Head of caudate nucleus (tissue), 42 donors: Measurements from ENCODE around the gene ST3GAL5.

Experiments
- DNase-seq, 42 donors: peaks; one replicate each; pipeline versions ENCODE4 v3.0.0 to v3.0.0-alpha.2; 2020 to 2021; ENCODE audit warnings: mixed read lengths in 7 of 42
- intact Hi-C: fragments of 100-400 bp; cut with DNase I; formaldehyde crosslinking; loops from one replicate; pipeline ENCODE4 v1.15.0; 2022

Gene ST3GAL5

DNA sequence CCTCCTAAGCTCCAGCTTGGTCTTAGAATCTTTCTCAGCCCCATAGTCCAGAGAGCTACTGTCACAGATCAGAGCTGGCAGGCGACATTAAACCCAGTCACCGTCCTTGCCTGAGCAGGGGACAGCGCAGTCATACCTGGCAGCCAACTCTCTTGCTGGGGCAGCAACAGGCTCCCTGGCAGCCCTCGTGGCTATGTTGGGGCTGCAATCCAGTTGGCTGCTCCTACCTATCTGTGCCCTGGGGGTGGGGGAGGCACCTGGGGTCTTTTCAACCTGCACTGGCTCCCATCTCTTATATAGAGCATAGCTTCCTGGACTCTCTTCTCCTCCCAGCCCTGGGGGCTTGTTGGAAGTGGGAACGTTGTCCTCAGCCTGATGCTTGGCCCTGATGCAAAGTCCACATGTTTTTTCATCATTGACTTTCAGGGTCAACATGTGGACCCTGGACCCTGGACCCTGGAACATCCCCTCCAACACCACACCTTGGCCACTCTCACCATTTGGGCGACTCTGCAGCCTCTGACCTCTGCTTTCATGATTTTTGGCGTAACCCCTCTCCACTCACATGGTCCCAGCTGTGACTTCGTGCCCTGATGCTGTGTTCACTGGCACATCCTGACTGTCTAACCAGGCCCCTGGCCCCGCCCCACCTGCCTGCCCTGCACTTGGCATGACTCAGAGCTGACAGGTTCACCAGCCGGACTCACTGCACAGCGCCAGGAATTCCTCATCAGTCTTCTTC lies 89.4 kb downstream of the ST3GAL5 start:
- intact Hi-C loops = loop anchor here (5.0 kb wide), 1 partner anchor 57 kb away; no protein-coding TSS in a partner anchor
- DNase-seq = peak in 6 of 42 donors; percentile 13 to 42 (median 28)

DNA sequence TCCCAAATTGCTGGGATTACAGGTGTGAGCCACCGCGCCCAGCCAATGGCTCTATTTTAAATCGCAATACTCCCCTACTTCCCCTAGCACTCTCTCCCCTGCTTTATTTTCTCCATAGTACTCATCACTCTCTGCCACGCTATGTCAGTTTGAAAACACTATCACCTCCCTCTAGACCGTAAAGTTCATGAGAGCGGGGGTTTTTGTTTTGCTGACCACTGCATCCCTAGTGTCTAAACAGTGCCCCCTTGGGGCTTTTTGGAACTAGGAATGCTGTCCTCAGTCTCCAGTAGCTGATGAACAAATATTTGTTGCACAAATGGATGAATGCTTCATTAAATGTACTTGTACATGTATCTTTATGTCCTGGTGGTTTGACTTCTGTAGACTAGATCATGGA lies 90.9 kb downstream of the ST3GAL5 start:
- DNase-seq = peak in 29 of 42 donors; percentile 26 to 87 (median 64)
- intact Hi-C loops = loop anchor here (5.0 kb wide), 1 partner anchor 56 kb away; no protein-coding TSS in a partner anchor

DNA sequence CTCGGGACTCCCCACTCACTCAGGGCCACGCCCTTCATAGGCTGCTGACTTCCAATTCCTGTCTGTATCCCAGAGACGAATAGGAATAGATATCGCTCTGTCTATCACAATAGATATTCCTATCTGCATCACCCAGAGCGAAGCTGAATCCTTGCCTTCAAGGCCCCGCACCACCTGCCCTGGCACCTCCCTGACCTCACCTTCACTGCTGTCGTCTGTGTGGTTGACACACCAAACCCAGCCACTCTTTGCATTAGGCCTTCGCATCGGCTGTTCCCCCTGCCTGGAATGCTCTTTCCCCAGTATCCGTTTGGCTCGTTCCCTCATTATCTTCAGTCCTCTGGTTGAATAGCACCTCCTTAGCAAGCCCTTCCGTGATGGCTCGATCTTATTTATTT lies 91.5 kb downstream of the ST3GAL5 start:
- peak in 2 of 42 donors; percentile 8 to 18 for DNase-seq
- intact Hi-C loops = loop anchor here (5.0 kb wide), 1 partner anchor 55 kb away; no protein-coding TSS in a partner anchor

DNA sequence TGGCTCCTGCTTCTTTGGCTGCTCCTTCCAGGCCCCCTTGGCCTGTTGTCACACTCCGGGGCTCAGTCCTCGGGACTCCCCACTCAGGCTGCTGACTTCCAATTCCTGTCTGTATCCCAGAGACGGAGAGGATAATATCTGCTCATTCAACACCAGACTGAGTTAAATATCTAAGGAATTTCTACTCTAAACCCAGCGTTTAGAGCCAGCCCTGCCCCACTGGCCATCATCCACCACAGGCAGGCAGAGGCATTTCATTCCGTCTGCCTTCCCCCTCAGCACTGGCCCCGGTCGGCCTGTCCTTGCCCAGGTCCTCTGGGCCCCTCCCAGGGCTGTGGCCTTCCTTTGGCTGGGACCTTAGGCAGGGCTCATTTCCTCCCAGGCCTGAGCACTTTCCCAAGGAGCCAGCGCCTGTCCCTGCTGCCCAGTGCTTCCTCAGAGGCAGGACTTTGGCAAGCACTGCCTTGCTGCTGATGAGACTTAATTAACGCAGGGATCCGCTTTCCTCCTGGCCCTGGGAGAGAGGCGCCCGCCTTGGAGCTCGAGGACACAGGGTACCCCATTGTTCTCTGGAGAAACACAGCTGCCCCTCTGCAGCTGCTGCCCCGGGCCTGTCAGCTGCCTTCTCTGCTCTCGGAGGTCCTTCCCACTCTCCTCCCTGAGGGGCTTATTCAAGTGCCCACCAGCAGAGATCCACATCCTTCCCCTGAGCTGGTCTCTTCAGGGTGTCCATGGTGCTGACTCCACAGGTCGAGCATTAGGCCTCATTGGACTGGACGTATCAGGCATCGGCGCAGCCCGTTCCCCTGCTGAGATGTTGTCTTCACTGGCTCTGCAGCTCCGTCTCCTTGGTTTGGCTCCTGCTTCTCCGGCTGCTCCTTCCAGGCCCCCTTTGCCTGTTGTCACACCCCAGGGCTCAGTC lies 92.2 kb downstream of the ST3GAL5 start:
- DNase-seq = peak; percentile 60 to 91 (median 82)
- intact Hi-C loops = loop anchor here (5.0 kb wide), 1 partner anchor 54 kb away; no protein-coding TSS in a partner anchor

DNA sequence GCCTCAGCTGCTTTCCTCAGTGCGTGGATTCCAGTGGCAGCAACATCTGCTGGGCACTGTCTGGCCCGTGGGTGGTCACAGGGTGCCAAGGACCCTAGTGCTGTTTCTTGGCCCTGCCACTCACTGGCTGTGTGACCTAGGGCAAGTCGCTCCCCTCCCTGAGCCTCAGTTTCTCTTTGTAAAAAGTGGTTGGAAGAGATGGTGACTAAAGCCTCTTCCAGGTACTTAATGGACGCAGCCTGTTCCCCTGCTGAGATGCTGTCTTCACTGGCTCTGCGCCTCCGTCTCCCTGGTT lies 92.8 kb downstream of the ST3GAL5 start:
- intact Hi-C loops = loop anchor here (5.0 kb wide), 1 partner anchor 54 kb away; no protein-coding TSS in a partner anchor

DNA sequence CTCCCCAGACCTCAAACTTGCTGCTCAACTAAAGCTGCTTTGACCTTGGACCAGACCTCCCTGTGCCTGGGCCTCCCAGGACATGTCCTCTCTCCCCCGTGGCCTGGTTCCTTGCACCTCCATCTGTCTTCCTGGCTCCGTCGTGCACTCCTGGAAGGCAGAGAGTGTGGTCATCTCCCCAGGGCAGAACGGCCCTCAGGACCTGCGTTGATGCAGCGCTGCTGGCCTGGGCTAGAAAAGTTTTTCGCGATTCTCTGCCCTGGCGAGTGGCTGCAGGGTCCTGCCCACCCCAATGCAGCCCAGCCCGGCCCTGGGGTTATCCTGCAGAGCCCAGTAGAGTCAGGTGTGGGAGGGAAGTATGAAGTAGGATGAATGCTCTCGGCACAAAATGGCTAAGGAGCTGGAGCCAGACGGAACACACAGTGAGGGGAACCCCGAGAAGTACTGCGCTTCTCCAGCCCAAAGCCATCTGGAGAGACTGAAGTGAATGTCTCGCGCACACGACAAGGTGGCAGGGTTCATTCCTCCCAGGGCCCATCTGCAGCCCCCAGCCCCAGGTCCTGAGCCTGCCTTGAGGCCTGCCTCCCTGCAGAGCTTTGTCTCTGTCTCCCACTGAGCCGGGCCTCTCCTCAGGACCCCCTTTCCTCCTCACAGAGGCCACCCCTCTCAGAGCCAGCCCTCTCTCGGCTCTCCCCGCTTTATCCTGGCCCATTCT lies 93.3 kb downstream of the ST3GAL5 start:
- intact Hi-C loops = loop anchor here (5.0 kb wide), 1 partner anchor 53 kb away; no protein-coding TSS in a partner anchor
- DNase-seq = peak in 4 of 42 donors; percentile 7 to 37 (median 20)

More for the DNA sequence above, 92.8 kb downstream of the ST3GAL5 start:
- peak in 2 of 42 donors; percentile 8 to 27 for DNase-seq

DNA sequence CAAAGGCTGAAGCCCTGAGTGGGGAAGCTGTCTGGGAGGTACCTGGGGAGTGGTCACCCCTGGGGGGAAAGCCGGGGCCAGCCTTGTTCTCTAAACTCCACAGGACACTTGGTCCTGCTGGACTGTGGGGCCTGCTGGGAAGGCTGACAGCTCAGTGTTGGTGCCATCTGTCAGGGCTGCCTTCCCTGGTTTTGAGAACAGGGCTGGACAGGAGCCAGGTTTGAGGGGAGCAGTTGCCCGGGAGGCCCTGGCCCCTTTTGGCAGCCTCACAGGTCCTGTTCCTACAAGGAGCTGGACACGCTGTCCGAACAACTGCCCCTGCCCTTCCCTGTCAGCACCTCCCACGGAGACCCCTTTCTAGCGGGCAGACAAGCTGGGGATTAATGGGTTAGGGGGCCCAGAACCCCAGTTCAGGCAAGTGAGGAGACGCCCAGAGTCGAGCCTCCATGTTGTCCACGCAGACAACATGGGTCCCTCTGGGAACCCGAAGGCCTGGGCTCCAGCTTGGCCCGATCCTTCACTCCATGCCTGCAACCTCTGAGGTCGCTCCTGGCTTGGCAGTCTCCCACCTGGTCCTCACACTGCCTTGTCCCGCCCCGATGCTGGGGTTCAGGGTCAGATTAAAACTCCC lies 94.2 kb downstream of the ST3GAL5 start:
- DNase-seq = peak in 35 of 42 donors; percentile 27 to 79 (median 55)
- intact Hi-C loops = loop anchor here (5.0 kb wide), 2 partner anchors 42 to 52 kb away; partner anchors contain the start of gene ATOH8

DNA sequence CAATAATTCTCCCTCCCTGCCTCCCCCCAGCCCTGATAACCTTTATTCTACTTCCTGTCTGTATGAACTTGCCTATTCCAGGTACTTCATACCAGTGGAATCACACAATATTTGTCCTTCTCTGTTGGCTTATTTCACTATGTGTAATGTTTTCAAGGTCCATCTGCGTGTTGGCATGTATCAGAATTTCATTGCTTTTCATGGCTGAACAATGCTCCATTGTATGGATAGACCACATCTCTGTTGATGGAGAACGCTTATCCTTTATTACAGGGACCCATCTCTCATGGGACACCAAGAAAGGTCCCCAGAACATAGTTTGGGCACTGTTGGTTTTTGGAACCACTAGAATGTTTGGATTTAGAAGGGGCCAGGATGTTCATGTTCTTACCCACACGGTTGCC lies 94.8 kb downstream of the ST3GAL5 start:
- DNase-seq = peak in 1 of 42 donors; percentile 8
- intact Hi-C loops = loop anchor here (5.0 kb wide), 1 partner anchor 42 kb away; the partner anchor contains the start of gene ATOH8

DNA sequence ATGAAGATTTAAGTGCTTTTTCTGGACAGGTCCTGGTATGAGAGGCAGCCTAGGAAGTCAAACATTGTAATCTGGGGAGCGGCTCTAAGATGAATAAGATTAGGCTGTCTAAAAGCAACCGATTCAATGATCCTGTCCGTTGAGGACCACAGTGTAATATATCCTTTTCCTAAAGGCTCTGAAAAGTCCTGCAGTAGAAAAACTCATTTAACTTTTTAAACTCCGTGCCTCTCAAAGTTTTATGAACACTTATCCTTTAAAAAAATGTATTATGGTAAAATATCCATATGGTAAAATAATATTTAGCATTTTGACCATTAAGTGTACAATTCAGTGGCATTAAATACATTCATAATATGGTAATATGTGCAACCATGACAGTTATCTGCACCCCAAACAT lies 95.2 kb downstream of the ST3GAL5 start:
- no peak for DNase-seq
- intact Hi-C loops = loop anchor here (5.0 kb wide), 1 partner anchor 41 kb away; the partner anchor contains the start of gene ATOH8

DNA sequence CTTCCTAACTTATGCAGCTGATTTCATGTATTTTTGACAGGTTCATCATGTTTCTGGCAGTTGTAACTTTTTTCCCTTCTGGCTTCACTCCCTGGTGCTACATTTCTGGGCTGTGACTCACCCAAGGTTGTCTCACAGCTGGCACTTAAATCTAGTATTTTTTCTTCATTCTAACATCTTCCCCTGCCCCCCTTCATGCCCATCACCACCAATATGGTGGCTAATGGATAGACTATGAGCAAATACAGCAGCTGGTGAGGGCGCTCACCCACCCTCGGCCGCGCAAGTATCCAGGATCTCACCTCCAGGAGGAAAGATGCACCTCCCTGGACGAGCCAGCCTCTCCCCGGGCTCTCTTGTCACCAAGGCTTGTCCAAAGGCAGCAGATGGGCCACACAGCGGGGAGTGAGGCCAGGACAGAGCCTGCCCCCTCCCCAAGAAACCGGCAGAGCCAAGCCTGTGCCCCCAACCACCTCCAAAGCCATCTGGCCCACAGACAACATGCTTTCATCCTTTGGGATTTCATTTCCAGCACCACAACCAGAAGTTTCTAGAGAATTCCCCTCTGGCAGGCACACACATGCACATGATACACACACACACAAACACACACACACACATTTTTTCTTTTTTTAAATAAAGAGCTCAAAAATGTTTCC lies 95.9 kb downstream of the ST3GAL5 start:
- DNase-seq = peak in 5 of 42 donors; percentile 11 to 55 (median 17)

DNA sequence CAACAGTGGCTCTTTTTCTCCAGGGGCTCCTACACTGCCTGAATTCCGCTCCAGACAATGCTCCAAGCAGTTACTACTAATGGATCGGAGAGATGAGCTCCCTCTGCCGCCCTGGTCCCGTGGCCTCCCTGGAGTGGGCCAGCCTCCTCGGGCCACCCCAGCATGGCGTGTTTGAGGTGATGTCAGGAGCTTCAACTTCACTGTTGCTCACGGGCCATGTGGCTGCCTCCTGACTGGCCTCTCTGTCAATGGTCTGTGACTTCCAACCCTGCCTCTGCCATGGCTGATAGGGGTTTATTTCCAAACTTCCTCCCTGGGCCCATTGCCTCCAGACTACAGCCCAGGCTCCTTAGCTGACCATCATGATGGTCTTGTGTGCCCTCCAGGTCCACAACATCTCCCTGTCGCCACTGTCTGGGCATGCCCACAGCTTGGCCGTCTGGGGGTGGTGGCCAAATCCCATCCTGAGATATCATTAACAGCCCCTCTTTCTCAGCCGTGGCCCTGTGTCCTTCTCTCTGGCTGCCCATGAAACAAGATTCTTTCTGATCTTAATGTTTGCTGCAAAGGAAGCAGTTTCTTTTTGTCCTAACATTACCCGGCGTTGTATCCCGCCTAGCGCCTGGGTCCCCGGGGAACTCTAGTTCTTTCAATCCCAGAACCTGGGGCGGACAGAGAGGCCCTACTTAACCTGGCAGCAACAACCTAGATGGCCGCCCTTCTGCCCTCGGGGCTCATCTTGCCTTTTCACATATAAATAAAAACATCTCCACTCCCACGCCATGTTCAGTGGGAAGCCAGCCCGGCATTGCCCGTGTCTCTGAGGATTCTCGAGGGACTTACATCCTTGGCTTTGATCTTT lies 96.9 kb downstream of the ST3GAL5 start:
- intact Hi-C loops = loop anchor here (5.0 kb wide), 1 partner anchor 40 kb away; the partner anchor contains the start of gene ATOH8
- peak in 4 of 42 donors; percentile 7 to 34 (median 14) for DNase-seq

More for the DNA sequence above, 95.9 kb downstream of the ST3GAL5 start:
- intact Hi-C loops = loop anchor here (5.0 kb wide), 1 partner anchor 41 kb away; the partner anchor contains the start of gene ATOH8

DNA sequence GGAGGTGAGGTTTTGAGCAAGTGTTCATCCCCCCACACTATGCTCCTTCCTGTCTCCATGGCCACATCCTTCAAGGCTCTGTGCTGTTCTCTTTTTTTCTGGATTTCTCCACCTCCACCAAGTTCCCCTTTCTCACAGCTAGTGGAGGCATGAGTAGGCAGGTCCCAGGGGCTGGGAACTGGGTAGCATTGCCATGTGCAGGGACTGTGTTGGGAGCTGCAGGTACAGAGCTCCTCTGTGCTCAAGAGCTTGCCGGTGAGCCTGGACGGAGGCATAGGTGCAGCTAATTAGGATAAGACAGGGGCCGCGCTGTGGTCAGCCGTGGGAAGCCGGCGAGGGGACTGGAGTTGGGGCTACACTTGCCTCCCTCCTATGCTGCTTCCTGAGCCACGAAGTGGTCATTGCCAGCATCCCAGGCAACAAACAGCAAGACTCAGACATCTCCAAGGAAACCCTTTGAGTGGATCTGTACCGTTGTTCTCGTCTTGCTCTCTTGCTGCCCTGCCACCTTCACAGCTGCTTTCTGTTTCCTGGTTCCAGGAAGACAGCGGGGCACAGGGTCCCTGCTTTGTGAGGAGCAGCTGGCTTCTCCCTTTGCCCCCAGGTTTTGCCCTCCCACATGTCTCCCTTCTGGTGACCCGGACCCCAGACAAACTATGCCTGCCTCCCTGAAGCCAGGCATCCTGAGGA lies 98.1 kb downstream of the ST3GAL5 start:
- DNase-seq = peak in 26 of 42 donors; percentile 34 to 88 (median 60)
- intact Hi-C loops = loop anchor here (5.0 kb wide), 1 partner anchor 38 kb away; the partner anchor contains the start of gene ATOH8

DNA sequence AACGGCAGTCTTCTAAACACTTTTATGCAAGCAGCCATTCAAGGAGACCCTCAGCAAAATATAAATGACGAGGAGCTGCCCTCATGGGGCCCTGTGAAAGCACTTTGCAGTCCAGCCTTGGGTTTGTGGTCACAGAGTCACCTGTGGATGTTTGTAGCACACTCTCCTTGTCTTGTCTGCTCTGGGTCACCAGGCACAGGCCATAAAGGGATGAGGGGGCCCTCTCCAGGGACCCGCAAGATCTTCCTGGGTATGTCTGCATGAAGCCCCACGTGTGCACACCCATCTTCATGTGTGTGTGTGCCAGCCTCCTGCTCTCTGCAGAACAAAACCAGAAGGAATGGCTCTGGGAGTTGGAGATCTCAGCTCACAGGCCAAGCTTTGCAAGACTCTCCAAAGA lies 98.8 kb downstream of the ST3GAL5 start:
- intact Hi-C loops = loop anchor here (5.0 kb wide), 1 partner anchor 38 kb away; the partner anchor contains the start of gene ATOH8
- DNase-seq = no peak

DNA sequence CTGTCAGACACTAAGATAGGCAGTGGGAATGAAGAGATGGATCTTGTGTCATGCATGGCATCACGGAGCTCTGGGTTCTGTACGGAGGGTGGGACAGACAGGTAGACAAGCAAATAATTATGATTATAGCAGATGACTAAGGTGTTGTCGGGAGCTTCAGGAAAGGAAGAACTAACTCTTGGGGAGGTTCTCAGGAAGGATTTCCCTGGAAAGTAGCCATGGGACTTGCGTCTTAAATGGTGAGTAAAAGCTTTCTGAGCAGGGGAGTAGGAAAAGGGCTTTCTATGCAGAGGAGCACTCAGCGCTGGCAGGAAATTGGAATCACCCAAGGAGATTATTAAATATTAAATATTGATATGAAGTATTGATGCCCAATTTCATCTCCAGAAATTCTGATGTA lies 99.5 kb downstream of the ST3GAL5 start:
- no peak for DNase-seq
- intact Hi-C loops = no loop called here

DNA sequence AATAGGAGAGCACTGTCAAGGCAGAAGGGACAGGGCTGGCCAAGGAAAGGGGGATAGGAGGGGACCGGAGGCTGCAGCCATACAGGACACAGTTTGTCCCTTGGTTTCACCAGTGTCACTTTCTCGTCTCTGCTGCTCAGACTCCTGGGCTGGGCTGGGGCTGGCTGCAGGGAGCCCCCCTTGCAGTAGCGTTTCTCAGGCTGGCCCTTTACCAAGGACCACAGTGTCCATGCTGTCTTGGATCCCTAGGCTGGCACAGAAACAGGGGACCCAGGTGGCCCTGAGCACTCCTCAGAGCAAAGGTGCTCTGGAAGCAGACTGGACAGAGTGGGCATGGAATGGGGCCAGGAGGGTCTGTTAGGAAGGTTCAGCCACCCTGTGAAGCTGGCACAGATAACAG lies 100.2 kb downstream of the ST3GAL5 start:
- intact Hi-C loops = no loop called here
- peak in 1 of 42 donors; percentile 14 for DNase-seq

DNA sequence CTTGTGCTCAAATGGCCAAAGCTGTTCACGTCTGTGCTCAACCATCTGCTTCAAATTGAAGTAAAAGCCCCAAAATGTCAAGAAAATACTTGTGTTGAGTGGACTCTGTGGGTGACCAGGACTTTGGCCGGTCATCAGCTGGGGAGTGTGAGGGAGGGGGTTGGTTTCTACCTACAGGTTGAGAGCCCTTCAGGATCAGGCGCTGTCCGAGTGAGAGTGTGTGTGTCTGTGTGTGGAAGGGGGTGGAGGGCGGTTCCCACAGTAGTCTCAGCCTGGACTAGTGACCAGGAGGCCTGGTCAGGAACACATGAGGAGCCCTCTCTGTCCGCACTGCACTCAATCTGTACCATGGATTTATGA lies 100.8 kb downstream of the ST3GAL5 start:
- DNase-seq = peak in 1 of 42 donors; percentile 2
- intact Hi-C loops = no loop called here
